ENCODE results near the gene SLCO1A2.
"Not testable (repeated sequence)": the region's sequence is repeated elsewhere in the genome, so short reads cannot be mapped to it uniquely, and the experiment has no call there.

The SLCO1A2 gene, protein sequence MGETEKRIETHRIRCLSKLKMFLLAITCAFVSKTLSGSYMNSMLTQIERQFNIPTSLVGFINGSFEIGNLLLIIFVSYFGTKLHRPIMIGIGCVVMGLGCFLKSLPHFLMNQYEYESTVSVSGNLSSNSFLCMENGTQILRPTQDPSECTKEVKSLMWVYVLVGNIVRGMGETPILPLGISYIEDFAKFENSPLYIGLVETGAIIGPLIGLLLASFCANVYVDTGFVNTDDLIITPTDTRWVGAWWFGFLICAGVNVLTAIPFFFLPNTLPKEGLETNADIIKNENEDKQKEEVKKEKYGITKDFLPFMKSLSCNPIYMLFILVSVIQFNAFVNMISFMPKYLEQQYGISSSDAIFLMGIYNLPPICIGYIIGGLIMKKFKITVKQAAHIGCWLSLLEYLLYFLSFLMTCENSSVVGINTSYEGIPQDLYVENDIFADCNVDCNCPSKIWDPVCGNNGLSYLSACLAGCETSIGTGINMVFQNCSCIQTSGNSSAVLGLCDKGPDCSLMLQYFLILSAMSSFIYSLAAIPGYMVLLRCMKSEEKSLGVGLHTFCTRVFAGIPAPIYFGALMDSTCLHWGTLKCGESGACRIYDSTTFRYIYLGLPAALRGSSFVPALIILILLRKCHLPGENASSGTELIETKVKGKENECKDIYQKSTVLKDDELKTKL

DNA sequence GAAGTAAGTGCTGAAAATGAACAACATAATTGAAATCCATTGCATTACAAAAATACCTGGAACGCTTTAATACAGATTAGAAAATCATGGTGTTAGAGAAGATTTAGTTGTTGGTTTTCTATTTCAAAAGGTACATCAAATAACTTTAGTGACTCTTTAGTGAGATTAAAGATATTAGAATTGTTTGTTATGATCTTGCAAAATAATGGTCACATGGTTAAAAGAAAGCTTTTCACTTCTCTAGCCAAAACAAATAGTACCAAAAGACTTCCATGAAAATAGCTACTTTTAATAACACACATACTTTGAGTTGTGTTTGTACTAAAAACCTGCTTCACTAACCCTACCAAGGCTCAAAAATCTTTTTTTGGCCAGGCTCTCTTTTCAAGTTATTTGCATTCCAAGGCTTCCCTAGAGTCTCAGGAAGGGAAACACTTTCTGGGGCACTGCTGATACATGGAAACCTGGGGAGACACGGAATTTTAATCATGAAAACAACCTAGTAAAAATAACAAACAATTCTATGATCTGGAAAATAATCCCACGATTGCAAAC is at the start of gene SLCO1A2:
TSS of gene SLCO1A2 (minus strand) at position 147 of the 555 bp plus-strand sequence. CDS start 270 bp downstream, outside the sequence.
- no peak for DNase-seq (ENCODE audit: low read depth in 3 of 3)

DNA sequence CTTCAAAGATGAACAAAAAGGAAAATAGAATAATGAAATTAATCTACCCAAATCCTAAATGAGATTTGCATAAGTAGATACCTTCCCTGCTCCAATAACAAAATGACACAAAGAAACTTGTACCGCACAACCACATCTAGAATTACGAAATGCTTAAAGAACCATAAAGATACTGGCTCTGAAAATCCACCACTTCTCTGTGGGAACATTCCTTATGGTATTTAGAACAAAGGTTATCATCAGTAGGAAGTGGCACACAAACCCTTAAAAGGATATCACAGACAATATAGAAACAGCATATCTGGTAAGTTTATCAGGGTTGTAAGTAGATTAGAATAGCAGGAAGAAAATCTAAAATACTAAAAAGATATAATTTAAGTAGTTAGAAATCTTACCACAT is 49.5 kb upstream of the SLCO1A2 start:
- no peak for DNase-seq (ENCODE audit: low read depth in 3 of 3)

GRCh38 chr12:21381320-21381719 is 46.6 kb upstream of the SLCO1A2 start:
- not testable (repeated sequence) for DNase-seq (ENCODE audit: low read depth in 3 of 3)

DNA sequence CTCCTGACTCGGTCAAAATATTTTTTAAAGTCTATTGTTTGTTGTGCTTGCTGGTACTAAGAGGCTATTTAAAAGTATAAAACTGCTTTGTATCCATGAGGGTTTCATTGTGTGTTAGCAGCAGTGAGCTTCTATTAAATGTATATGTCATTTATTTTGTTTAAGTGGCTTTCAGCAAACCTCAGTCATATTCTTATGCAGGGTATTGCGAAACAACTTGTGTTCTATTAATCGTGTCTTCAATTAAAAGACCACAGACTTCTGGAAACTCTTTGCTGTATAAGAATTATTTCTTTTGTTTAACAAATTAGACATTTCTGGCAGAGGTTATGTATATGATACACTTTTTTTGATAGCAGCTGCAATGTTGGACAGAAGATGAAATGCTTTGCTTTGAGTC is 44.5 kb upstream of the SLCO1A2 start:
- DNase-seq (ENCODE audit: low read depth in 3 of 3) = no peak

GRCh38 chr12:21372602-21373001 is 37.9 kb upstream of the SLCO1A2 start, which contains the start of gene IAPP:
TSS of gene IAPP (plus strand) at chr12:21372902. CDS start at chr12:21373352, 450 bp downstream.
- no peak for DNase-seq (ENCODE audit: low read depth in 3 of 3)

DNA sequence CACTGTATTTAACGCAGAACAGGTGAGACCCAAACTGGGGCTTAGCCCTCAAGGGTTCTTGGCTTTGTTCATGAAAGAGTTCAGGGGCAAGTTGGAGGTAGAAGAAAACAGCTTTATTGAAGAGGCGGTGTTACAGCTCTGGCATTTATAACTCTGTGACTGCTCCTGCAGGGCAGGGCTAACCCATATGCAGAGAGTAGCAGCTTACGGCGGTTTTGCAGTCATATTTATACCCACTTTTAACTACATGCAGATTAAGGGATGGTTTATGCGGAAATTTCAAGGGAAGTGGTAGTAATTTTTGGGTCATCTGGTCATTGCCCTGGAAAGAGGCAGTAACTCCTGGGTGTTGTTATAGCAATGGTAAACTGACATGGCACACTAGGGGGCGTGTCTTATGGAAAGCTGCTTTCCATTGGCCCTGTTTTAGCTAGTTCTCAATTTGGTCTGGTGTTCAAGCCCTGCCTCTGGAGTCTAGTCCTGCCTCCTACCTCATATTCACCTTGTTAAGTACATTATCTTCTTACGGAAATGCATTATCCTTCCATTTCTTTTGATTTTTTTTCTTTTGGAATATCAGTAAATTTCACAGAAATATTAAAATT is 36.2 kb upstream of the SLCO1A2 start:
- DNase-seq (ENCODE audit: low read depth in 3 of 3) = no peak

- no peak for DNase-seq (ENCODE audit: low read depth in 3 of 3)
Observed at GRCh38 chr12:21369141-21369980, 34.6 kb upstream of the SLCO1A2 start.

GRCh38 chr12:21360632-21361031 is 25.9 kb upstream of the SLCO1A2 start:
- not testable (repeated sequence) for DNase-seq (ENCODE audit: low read depth in 3 of 3)

DNA sequence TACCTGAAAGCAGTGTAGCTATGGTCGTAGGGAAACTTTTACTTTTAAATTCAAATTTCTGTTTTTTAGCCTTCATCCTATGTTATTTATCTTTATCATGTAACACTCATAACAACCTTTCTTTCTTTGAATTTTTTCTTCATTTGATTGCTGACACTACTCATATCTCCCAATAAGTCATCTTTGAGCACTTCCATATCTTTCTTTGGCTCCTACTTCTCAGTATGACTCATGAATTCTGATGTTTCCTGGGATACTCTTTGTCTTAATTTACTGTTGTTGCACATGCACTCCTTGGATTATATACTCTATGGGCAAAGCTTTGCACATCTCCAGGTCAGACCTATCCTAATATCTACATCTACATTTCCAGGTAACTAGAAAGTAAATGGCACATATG is 19.9 kb upstream of the SLCO1A2 start:
- DNase-seq (ENCODE audit: low read depth in 3 of 3) = no peak

- no peak for DNase-seq (ENCODE audit: low read depth in 3 of 3)
Observed at GRCh38 chr12:21353948-21354347, 19.2 kb upstream of the SLCO1A2 start.

GRCh38 chr12:21353487-21353886 is 18.8 kb upstream of the SLCO1A2 start:
- no peak for DNase-seq (ENCODE audit: low read depth in 3 of 3)

DNA sequence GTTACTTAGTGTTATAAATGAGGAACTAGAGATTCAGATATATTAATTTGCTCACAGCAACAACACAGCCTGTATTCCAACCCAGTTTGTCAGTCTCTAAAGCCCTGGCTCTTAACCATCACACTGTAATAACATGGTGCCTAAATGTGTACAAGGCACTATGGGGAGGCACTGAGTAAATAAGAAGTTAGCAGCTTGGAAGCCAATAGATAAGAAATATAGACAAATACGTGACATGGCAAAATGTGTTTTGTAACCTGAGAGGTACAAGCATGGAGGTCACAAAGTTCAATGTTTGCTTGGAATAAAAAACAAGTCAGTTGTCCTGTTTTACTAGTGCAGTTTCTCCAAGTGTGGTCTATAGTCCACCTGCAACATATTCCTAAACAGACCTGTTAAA is 16.3 kb upstream of the SLCO1A2 start:
- DNase-seq (ENCODE audit: low read depth in 3 of 3) = no peak

DNA sequence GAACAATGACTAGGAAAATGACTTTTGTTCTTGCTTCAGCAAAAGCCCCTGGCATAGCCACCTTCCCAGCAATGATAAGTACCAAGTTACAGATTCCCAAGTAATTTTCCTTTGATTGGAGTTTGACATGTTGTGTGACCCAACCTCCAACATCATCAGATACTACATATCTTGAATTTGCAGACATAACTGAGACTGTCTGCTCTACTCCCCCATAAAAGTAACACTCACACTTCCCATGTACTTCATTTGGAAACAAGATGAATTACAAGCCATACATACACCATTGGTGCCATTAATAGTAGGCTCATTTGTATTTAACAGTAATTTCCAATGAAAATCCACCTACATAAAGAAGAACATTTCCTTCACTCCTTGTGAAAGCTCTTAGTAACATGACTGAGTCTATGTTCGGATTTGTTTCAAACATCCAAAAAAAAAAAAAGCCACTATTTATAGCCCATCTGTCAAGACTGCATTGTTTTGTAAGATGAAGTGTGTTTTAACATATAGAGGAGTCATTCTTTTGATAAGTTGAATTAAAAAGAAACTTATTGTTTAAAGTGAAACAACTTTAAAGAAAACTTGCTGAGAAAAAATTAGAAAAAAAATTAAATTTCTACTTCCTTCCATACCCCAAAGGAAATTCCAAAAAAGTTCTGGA is 12.0 kb upstream of the SLCO1A2 start:
- DNase-seq (ENCODE audit: low read depth in 3 of 3) = no peak

- DNase-seq (ENCODE audit: low read depth in 3 of 3) = no peak
Observed at GRCh38 chr12:21343636-21344035, 8.9 kb upstream of the SLCO1A2 start.

- DNase-seq (ENCODE audit: low read depth in 3 of 3) = no peak
Observed at GRCh38 chr12:21341769-21342168, 7.1 kb upstream of the SLCO1A2 start.

- DNase-seq (ENCODE audit: low read depth in 3 of 3) = no peak
Observed at GRCh38 chr12:21340403-21340802, 5.7 kb upstream of the SLCO1A2 start.

DNA sequence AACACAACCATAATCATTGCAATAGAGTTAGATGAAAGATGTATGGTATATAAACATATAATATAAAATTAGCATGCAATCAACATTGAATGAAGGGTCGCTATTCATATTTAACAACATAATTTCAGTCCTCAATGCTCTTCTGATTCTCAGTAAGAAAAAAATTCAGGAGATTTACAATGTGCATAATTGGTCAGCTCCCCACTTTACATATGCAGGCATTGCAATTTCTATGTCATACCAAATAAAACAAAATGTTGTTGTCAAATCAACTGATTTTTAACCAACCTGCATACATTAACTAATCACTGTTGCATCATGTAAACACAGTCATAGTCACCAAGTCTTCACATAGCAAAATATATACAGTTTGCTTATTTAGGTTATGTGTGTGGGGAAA is 5.2 kb upstream of the SLCO1A2 start:
- no peak for DNase-seq (ENCODE audit: low read depth in 3 of 3)

DNA sequence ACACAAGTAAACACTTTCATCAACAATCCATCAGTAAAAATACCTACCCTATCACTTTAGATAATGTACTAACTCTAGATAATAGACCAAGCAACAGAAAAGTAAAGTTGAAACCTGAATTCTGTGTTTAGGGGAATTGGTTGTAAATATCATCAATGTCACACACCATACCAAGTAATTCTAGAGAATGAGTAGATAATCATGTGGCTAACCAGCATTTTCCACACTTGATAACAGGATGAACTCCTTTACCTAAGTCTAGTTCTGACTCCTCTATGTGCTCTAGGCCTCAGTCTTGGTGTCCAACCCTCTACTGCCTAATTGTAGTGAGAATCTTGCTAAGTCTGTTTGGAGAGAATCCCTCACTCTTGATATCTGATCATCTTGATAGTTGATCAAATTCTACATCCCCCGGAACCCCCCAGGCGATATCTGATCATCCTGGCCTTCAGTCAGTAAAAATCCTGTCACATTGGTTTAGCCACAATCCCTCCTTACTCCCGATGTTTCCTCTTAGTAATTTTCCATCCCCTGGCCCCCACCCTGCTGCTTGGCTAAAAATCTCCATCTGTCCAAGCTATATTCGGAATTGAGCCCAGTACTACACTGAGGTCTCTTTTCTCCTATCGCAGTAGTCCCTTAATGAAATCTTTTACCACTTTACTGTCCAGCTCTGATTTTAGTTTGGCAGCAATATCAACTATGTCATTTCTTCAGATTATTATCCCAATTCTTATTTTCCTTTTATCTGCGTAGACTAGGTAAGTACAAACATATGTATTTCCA is 3.4 kb upstream of the SLCO1A2 start:
- DNase-seq (ENCODE audit: low read depth in 3 of 3) = no peak

DNA sequence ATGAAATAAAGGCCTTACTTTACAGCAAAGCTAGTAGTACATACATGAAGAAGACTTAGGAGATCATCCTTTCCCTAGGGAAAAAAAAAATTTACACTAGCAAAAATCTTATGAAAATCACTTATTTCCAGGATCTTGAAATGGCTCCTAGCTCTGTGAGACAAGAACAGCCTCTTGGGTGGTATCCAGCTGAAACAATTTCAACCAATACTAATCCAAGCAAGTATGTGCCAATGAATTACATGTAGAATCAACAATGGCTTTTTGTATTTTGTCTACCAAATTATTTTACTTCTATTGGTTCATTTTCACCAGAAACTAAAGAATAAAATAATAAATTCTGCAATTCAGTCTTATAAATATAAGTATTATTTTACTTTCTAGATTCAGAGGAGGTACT is 2.7 kb upstream of the SLCO1A2 start:
- DNase-seq (ENCODE audit: low read depth in 3 of 3) = no peak

- no peak for DNase-seq (ENCODE audit: low read depth in 3 of 3)
Observed at GRCh38 chr12:21336656-21337055, 1.9 kb upstream of the SLCO1A2 start.

Data from stimulated activated CD4-positive, alpha-beta T cell treated with anti-CD3 and anti-CD28 coated beads, TNF-alpha, amount 100 ng/mL, for 48 hours (primary cell).